ENCODE data around the gene ARIH1.

DNA sequence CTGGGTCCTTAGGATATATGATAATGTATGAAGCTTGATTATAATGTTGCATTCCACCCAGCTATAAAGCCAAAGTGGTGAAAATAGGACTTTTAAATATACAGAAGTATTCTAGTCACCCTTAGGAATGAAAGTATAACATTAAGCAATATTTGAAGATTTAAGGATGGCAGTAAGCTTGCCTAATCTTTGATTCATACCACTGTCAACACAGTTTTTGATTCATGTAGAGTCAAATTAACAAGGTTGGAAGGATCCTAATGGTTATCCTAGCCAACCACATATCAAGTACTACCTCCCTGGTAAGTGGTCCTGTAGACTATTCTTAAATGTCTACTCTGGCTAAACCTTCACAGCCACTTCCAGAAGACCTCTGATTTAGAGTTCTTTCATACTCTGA is 18.6 kb downstream of the ARIH1 start:
- TF ChIP-seq, protein P1, sequence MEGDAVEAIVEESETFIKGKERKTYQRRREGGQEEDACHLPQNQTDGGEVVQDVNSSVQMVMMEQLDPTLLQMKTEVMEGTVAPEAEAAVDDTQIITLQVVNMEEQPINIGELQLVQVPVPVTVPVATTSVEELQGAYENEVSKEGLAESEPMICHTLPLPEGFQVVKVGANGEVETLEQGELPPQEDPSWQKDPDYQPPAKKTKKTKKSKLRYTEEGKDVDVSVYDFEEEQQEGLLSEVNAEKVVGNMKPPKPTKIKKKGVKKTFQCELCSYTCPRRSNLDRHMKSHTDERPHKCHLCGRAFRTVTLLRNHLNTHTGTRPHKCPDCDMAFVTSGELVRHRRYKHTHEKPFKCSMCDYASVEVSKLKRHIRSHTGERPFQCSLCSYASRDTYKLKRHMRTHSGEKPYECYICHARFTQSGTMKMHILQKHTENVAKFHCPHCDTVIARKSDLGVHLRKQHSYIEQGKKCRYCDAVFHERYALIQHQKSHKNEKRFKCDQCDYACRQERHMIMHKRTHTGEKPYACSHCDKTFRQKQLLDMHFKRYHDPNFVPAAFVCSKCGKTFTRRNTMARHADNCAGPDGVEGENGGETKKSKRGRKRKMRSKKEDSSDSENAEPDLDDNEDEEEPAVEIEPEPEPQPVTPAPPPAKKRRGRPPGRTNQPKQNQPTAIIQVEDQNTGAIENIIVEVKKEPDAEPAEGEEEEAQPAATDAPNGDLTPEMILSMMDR (IDR thresholded peaks at IDR 0.05): no peak
- TF ChIP-seq EP300 (IDR thresholded peaks at IDR 0.05) (no peak), POLR2AphosphoS5 (IDR thresholded peaks at IDR 0.05) (no peak)
